ENCODE measurements around the gene EMP3.

- peak; percentile 28 for TF ChIP-seq CTCF (conservative IDR thresholded peaks at IDR 0.05; ENCODE audit: low read length)
- TF ChIP-seq EZH2phosphoT487 (IDR thresholded peaks at IDR 0.05; ENCODE audit: borderline replicate concordance) = no peak
These were observed 4.8 kb downstream of the EMP3 start for GRCh38 chr19:48330012-48330681.
